Measurements from ENCODE around the gene PTPA.

Gene PTPA

GRCh38 chr9:129110740-129111527 is at the start of gene PTPA, which contains the start of gene CRAT:
Gene PTPA (plus strand): TSS chr9:129111415. CDS start chr9:129111601, 186 bp downstream.
Gene CRAT (minus strand): TSS chr9:129110793. CDS start chr9:129110509, 284 bp downstream.
- peak; percentile 88 for DNase-seq (ENCODE audit: low read depth)

GRCh38 chr9:129063061-129063460 is 48.2 kb upstream of the PTPA start:
- no peak for DNase-seq (ENCODE audit: low read depth)

- DNase-seq (ENCODE audit: low read depth), result no peak
Observed at GRCh38 chr9:129064499-129064908, 46.7 kb upstream of the PTPA start.

GRCh38 chr9:129068110-129068509 is 43.1 kb upstream of the PTPA start:
- DNase-seq (ENCODE audit: low read depth), result no peak

- peak; percentile 98 for DNase-seq (ENCODE audit: low read depth)
Observed at GRCh38 chr9:129068990-129069861, 42.0 kb upstream of the PTPA start.

GRCh38 chr9:129069862-129070641 is 41.2 kb upstream of the PTPA start:
- peak; percentile 38 for DNase-seq (ENCODE audit: low read depth)

GRCh38 chr9:129070696-129071525 is 40.3 kb upstream of the PTPA start:
- peak; percentile 24 for DNase-seq (ENCODE audit: low read depth)

GRCh38 chr9:129071526-129072126 is 39.6 kb upstream of the PTPA start:
- peak; percentile 52 for DNase-seq (ENCODE audit: low read depth)

- no peak for DNase-seq (ENCODE audit: low read depth)
Observed at GRCh38 chr9:129072171-129072570, 39.0 kb upstream of the PTPA start.

- no peak for DNase-seq (ENCODE audit: low read depth)
Observed at GRCh38 chr9:129073404-129073803, 37.8 kb upstream of the PTPA start.

- no peak for DNase-seq (ENCODE audit: low read depth)
Observed at GRCh38 chr9:129074106-129074505, 37.1 kb upstream of the PTPA start.

GRCh38 chr9:129075996-129076639 is 35.1 kb upstream of the PTPA start:
- DNase-seq (ENCODE audit: low read depth), result no peak

GRCh38 chr9:129076640-129077037 is 34.6 kb upstream of the PTPA start:
- no peak for DNase-seq (ENCODE audit: low read depth)

GRCh38 chr9:129077236-129077635 is 34.0 kb upstream of the PTPA start:
- DNase-seq (ENCODE audit: low read depth), result no peak

GRCh38 chr9:129078691-129079503 is 32.3 kb upstream of the PTPA start:
- no peak for DNase-seq (ENCODE audit: low read depth)

- DNase-seq (ENCODE audit: low read depth), result no peak
Observed at GRCh38 chr9:129079829-129080228, 31.4 kb upstream of the PTPA start.

GRCh38 chr9:129080298-129080600 is 31.0 kb upstream of the PTPA start:
- no peak for DNase-seq (ENCODE audit: low read depth)

GRCh38 chr9:129080601-129081387 is 30.4 kb upstream of the PTPA start, which contains the start of gene DOLPP1:
Gene DOLPP1 (plus strand): TSS chr9:129081111. CDS start chr9:129081132, 21 bp downstream.
- DNase-seq (ENCODE audit: low read depth), result peak; percentile 98
